GM21390 (cell line): ENCODE data around the gene FMN2.

Experiments used
- ATAC-seq: cut with Tn5 transposase; IDR thresholded peaks from one replicate; pipeline ENCODE4 v1.9.1; 2021; ENCODE audit not compliant: unreplicated experiment

Gene FMN2

DNA sequence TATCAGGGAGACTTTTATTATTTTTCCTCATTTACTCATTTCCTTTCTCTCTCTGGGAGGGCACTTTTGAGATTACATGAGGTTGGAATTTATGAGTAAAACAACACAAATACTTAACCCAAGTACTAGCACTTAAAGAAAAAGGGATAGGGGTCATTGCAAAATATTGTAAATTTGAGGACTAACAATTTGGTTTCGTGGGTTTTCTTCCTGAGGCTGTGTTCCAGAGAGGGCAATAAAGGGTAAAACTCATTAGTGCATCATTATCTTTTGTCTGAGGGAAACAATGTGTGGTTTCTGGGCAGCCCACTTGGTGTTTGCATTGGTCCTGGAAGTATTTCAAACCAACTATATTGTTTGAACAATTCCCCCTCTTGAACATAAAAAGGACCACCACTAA, 423.8 kb downstream of the FMN2 start:
- no peak for ATAC-seq

DNA sequence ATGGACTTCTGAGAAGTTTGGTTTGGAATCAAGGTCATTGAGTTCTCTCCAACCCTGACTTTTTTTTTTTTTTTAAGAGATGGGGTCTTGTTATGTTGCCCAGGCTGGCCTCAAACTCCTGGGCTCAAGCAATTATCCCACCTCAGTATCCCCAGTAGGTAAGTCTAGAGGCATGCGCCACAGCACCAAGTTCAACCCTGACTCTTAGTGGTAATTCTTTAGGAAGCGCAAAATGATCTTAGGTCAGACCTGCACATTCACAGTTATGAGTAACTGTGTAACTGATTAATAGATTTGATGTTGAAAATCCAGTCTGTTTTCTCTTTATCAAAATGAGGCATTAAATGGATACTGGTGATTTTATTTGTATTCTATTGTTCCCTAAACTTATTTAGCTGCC, 424.4 kb downstream of the FMN2 start:
- ATAC-seq: no peak

DNA sequence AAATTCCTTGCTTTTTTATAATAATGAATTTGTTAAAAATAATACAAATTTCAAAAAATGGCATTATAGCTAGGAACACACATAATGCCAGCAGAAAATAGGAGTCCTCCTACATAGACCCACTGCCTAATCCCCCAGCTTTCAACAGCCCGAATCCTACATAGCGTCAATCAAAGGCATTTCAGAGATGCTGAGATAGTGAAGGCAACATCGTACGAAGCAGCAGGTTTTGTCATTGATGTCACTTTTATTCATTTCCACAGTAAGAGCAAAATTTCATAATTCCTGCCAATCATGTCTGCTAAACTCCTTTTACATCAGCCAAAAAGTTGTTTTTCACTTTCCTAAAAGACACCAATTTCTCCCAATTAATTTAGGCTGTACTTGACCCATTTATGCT, 426.2 kb downstream of the FMN2 start:
- no peak for ATAC-seq

DNA sequence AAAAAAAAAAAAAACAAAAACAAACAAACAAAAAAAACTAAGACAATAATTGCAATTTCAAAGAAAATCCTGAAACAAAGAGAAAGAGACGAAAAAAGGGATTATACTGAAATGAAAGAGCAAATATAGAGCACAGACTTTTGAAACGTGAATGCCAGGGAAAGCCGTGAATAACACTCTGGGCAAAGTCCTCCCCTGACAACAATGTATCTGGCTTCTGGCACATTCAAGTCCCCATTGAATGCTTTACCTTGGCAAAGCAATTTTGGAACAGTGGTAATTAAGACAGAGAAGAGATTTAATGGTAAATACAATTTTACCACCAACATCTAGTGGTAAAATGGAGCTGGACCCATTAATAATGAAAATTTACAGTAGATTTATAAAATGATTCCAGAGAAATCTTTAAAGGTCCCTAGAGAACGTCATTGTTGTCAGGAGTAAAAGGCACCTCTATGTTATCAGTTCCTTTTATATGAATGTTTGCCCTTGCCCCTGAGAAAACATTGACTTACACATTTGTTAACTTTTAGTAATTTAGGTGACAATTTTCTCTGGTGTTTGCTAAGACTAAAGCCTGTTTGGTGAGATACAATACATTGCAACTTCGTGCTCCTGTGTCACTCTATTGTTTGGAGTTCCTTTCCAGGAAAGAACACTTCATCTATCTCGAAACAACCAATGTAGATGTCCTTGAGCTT, 430.6 kb downstream of the FMN2 start:
- ATAC-seq: no peak

GRCh38 chr1:240524356-240525069, 432.8 kb downstream of the FMN2 start:
- ATAC-seq: no peak
